GM23248 (cell line): Measurements from ENCODE around the gene TRIM28. TPM values are rescaled to one million over a fixed set of nuclear protein-coding genes. Genes with fewer than 3 reads are reported as not detected.

Source experiments
- DNase-seq: peaks from one replicate; pipeline ENCODE4 v3.0.0-alpha.2; 2015
- H2AFZ ChIP-seq: fragments of 200-600 bp; sonication (generic); 2 replicates; pipeline ENCODE4 v1.6.1; 2016; ENCODE audit warnings: antibody characterized with exemption
- H3F3A ChIP-seq: fragments of 200-600 bp; sonication (generic); 2 replicates; pipeline ENCODE4 v1.6.1; 2016; ENCODE audit warnings: mild to moderate bottlenecking, antibody characterized with exemption, mixed run types; ENCODE audit not compliant: insufficient read depth
- H3K27ac ChIP-seq: fragments of 200-600 bp; sonication (generic); 2 replicates; pipeline ENCODE4 v1.5.1; 2016; ENCODE audit warnings: mild to moderate bottlenecking
- H3K27me3 ChIP-seq: fragments of 200-600 bp; sonication (generic); replicated peaks from 2 replicates; pipeline ENCODE4 v1.6.1; 2016; ENCODE audit warnings: mild to moderate bottlenecking; ENCODE audit not compliant: insufficient read depth
- H3K36me3 ChIP-seq: fragments of 200-600 bp; sonication (generic); 2 replicates; pipeline ENCODE4 v1.6.1; 2016; ENCODE audit warnings: low read depth, mild to moderate bottlenecking
- H3K4me1 ChIP-seq: fragments of 200-600 bp; sonication (generic); 2 replicates; pipeline ENCODE4 v1.6.1; 2016; ENCODE audit warnings: mild to moderate bottlenecking; ENCODE audit not compliant: insufficient read depth
- H3K4me2 ChIP-seq: fragments of 200-600 bp; sonication (generic); one replicate; pipeline ENCODE4 v1.6.1; 2016; ENCODE audit warnings: mild to moderate bottlenecking; ENCODE audit not compliant: unreplicated experiment
- H3K4me3 ChIP-seq: fragments of 200-600 bp; sonication (generic); 2 replicates; pipeline ENCODE4 v1.5.1; 2016; ENCODE audit warnings: mild to moderate bottlenecking
- H3K79me2 ChIP-seq: fragments of 200-600 bp; sonication (generic); 2 replicates; pipeline ENCODE4 v1.6.1; 2016; ENCODE audit warnings: mild to moderate bottlenecking; ENCODE audit not compliant: insufficient read depth
- H3K9ac ChIP-seq: fragments of 200-600 bp; sonication (generic); 2 replicates; pipeline ENCODE4 v1.6.1; 2016; ENCODE audit warnings: mild to moderate bottlenecking
- H3K9me2 ChIP-seq: fragments of 200-600 bp; sonication (generic); 2 replicates; pipeline ENCODE4 v1.6.1; 2016; ENCODE audit warnings: mixed run types, mild to moderate bottlenecking, moderate library complexity; ENCODE audit not compliant: insufficient read depth
- H3K9me3 ChIP-seq: fragments of 200-600 bp; sonication (generic); one replicate; pipeline ENCODE4 v1.6.1; 2017; ENCODE audit warnings: low read depth
- H4K20me1 ChIP-seq: fragments of 200-600 bp; sonication (generic); 2 replicates; pipeline ENCODE4 v1.6.0; 2016; ENCODE audit not compliant: insufficient read depth
- EZH2 ChIP-seq: fragments of 200-600 bp; sonication (generic); IDR thresholded peaks from 2 replicates; pipeline ENCODE4 v1.6.1; 2018; ENCODE audit warnings: antibody characterized with exemption, mild to moderate bottlenecking; ENCODE audit not compliant: insufficient read depth, poor library complexity, severe bottlenecking
- EZH2phosphoT487 ChIP-seq: fragments of 200-600 bp; sonication (generic); IDR thresholded peaks from 2 replicates; pipeline ENCODE4 v1.6.1; 2018; ENCODE audit warnings: antibody characterized with exemption, moderate library complexity, mild to moderate bottlenecking, low read depth; ENCODE audit not compliant: insufficient read depth
- WGBS, 2 experiments: methylation state at CpG; one replicate each; pipeline ENCODE4 v1.1.6; 2015 to 2017; ENCODE audit warnings: low lambda C conversion rate in 2 of 2, low coverage in 1 of 2; ENCODE audit errors: missing lambda C conversion rate in 2 of 2; 5-methylcytosine and 5-hydroxymethylcytosine counted together
- in situ Hi-C: fragments of 300-500 bp; cut with MboI; formaldehyde crosslinking; loops from 2 replicates; pipeline ENCODE4 v1.15.0; 2020
- polyA plus RNA-seq: library from polyadenylated mRNA; unstranded; fragments of >200 nt; fragmentation: Nextera tagmentation; extraction: Ambion mirVana; gene quantifications from 2 replicates; pipeline ENCODE4 v1.2.1, GENCODE V29; 2016
- total RNA-seq: library from RNA; depleted of rRNA; stranded (reverse); fragments of >200 nt; shearing (Covaris generic); gene quantifications from 2 replicates; pipeline ENCODE4 v1.2.3, GENCODE V29; 2014

Gene TRIM28
- total and polyA plus RNA-seq, 2 experiments from 2014 or later: 61.5 to 319 TPM

GRCh38 chr19:58550362-58551122, 6.7 kb downstream of the TRIM28 start:
- Histone ChIP-seq H3K27me3 (no peaks in the 10 kb centered on the region), H2AFZ (no peak overlapping the region), H3K36me3 (peaks cover 47% of the 10 kb centered on the region), H3K4me1 (peaks cover 24% of the 10 kb centered on the region), H3K9me3 (no peaks in the 10 kb centered on the region), H3K4me2 (no peak overlapping the region), H3K9me2 (no peaks in the 10 kb centered on the region), H3K4me3 (no peak overlapping the region), H3K9ac (no peak overlapping the region), H3F3A (peaks cover 40% of the 10 kb centered on the region), H4K20me1 (peaks cover 10% of the 10 kb centered on the region; the same call in 1 of the 2 replicates), H3K79me2 (peaks cover 95% of the 10 kb centered on the region), H3K27ac (no peak overlapping the region)
- WGBS, 2 experiments: 87 to 89% methylated on average over 11 to 12 of the region's 13 CpGs
- in situ Hi-C loops: no loop called here
- no peak for DNase-seq
- no peak for TF ChIP-seq EZH2
- no peak for TF ChIP-seq EZH2phosphoT487

GRCh38 chr19:58551123-58551497, 7.2 kb downstream of the TRIM28 start:
- 61 to 68% methylated on average over 1 of the region's 1 CpG for WGBS, 2 experiments

GRCh38 chr19:58551577-58552471, 8.0 kb downstream of the TRIM28 start:
- no peak for DNase-seq
- H3K27me3 ChIP-seq: no peaks in the 10 kb centered on the region
- TF ChIP-seq EZH2 (no peak), EZH2phosphoT487 (no peak)
- H3F3A ChIP-seq: peaks cover 40% of the 10 kb centered on the region
- no peak overlapping the region for H3K27ac ChIP-seq
- no peak overlapping the region for H2AFZ ChIP-seq
- H3K4me2 ChIP-seq: no peak overlapping the region
- H3K36me3 ChIP-seq: peaks cover 50% of the 10 kb centered on the region
- H3K9me3 ChIP-seq: no peaks in the 10 kb centered on the region
- no peaks in the 10 kb centered on the region for H3K9me2 ChIP-seq
- in situ Hi-C loops: no loop called here
- WGBS, 2 experiments: 93 to 94% methylated on average over 17 to 18 of the region's 18 CpGs
- H3K9ac ChIP-seq: no peak overlapping the region
- H3K4me1 ChIP-seq: peaks cover 22% of the 10 kb centered on the region
- no peaks in the 10 kb centered on the region; the same call in 1 of the 2 replicates for H4K20me1 ChIP-seq
- peaks cover 95% of the 10 kb centered on the region for H3K79me2 ChIP-seq
- no peak overlapping the region for H3K4me3 ChIP-seq

More at GRCh38 chr19:58551123-58551497, 7.2 kb downstream of the TRIM28 start:
- peaks cover 6% of the 10 kb centered on the region; the same call in 1 of the 2 replicates for H4K20me1 ChIP-seq
- no peak overlapping the region for H3K4me3 ChIP-seq
- H2AFZ ChIP-seq: no peak overlapping the region
- H3K27ac ChIP-seq: no peak overlapping the region
- no peaks in the 10 kb centered on the region for H3K9me2 ChIP-seq
- peaks cover 95% of the 10 kb centered on the region for H3K79me2 ChIP-seq
- peaks cover 40% of the 10 kb centered on the region for H3F3A ChIP-seq
- in situ Hi-C loops: no loop called here
- H3K36me3 ChIP-seq: peaks cover 47% of the 10 kb centered on the region
- peaks cover 25% of the 10 kb centered on the region for H3K4me1 ChIP-seq
- H3K9ac ChIP-seq: no peak overlapping the region
- no peak for DNase-seq
- H3K27me3 ChIP-seq: no peaks in the 10 kb centered on the region
- TF ChIP-seq EZH2 (no peak), EZH2phosphoT487 (no peak)
- H3K9me3 ChIP-seq: no peaks in the 10 kb centered on the region
- no peak overlapping the region for H3K4me2 ChIP-seq

- H3K4me3 ChIP-seq: no peak overlapping the region
- H3K36me3 ChIP-seq: peaks cover 45% of the 10 kb centered on the region
- H3K4me2 ChIP-seq: no peak overlapping the region
- no peak overlapping the region for H3K9ac ChIP-seq
- H3K9me2 ChIP-seq: no peaks in the 10 kb centered on the region
- no peaks in the 10 kb centered on the region for H3K27me3 ChIP-seq
- in situ Hi-C loops: no loop called here
- H4K20me1 ChIP-seq: no peaks in the 10 kb centered on the region; the same call in 1 of the 2 replicates
- H3K79me2 ChIP-seq: peaks cover 95% of the 10 kb centered on the region
- peaks cover 40% of the 10 kb centered on the region for H3F3A ChIP-seq
- no peak overlapping the region for H3K27ac ChIP-seq
- 99 to 100% methylated on average over 2 of the region's 2 CpGs for WGBS, 2 experiments
- peaks cover 19% of the 10 kb centered on the region for H3K4me1 ChIP-seq
- H3K9me3 ChIP-seq: no peaks in the 10 kb centered on the region
- TF ChIP-seq EZH2phosphoT487: no peak
- DNase-seq: no peak
- no peak overlapping the region for H2AFZ ChIP-seq
Observed at GRCh38 chr19:58552655-58553054, 8.8 kb downstream of the TRIM28 start.
